IMR-90 (cell line): Measurements from ENCODE around the gene CAMTA1. TPM values are rescaled to one million over a fixed set of nuclear protein-coding genes. Genes with fewer than 3 reads are reported as not detected.

Experiments
- ATAC-seq: fragments of 200-7000 bp; cut with Tn5 transposase; 2 replicates; pipeline ENCODE4 v1.9.1; 2020; ENCODE audit warnings: low read depth, mild to moderate bottlenecking, moderate library complexity
- BruUV-seq: library from RNA; stranded (reverse); fragments of 400-500 nt; replicated peaks from 2 replicates; lab custom pipeline; 2021; lab: Mats Ljungman, UMichigan
- CTCF ChIA-PET: fragments of 300-600 bp; formaldehyde crosslinking; extraction: SDS; loops from one replicate; lab custom pipeline; 2021; ENCODE audit warnings: antibody characterized with exemption; lab: Yijun Ruan, JAX
- POLR2A ChIA-PET: fragments of 300-600 bp; sonication (Branson Sonifier 250); formaldehyde crosslinking; loops from one replicate; lab custom pipeline; 2022; ENCODE audit warnings: antibody characterized with exemption; ENCODE audit not compliant: unreplicated experiment; lab: Charles Lee
- DNase-seq: peaks from one replicate; pipeline ENCODE4 v3.0.0; 2013
- H2AFZ ChIP-seq: replicated peaks from 2 replicates; pipeline ENCODE3; 2013; ENCODE audit warnings: low read length, mild to moderate bottlenecking; ENCODE audit not compliant: poor library complexity
- H2AK5ac ChIP-seq: 2 replicates; pipeline ENCODE4 v1.6.1; 2013; ENCODE audit warnings: low read depth, low read length, inconsistent platforms
- H2AK9ac ChIP-seq: replicated peaks from 2 replicates; pipeline ENCODE3; 2013; ENCODE audit warnings: mild to moderate bottlenecking, low read depth, low read length, moderate library complexity; ENCODE audit not compliant: poor library complexity
- H2BK120ac ChIP-seq: 2 replicates; pipeline ENCODE4 v1.6.1; 2013; ENCODE audit warnings: low read depth, low read length, inconsistent platforms
- H2BK15ac ChIP-seq: 3 replicates; pipeline ENCODE4 v1.6.1; 2013; ENCODE audit warnings: low read depth, low read length, inconsistent platforms
- H2BK20ac ChIP-seq: 2 replicates; pipeline ENCODE4 v1.6.1; 2013; ENCODE audit warnings: low read depth, mild to moderate bottlenecking, inconsistent platforms, low read length, moderate library complexity
- H2BK5ac ChIP-seq: 2 replicates; pipeline ENCODE4 v1.6.1; 2013; ENCODE audit warnings: mild to moderate bottlenecking, low read depth, low read length, inconsistent platforms; ENCODE audit not compliant: poor library complexity, severe bottlenecking
- H3K14ac ChIP-seq: replicated peaks from 2 replicates; pipeline ENCODE4 v1.6.1; 2013; ENCODE audit warnings: low read depth, low read length, inconsistent platforms
- H3K18ac ChIP-seq: 2 replicates; pipeline ENCODE4 v1.6.1; 2013; ENCODE audit warnings: low read depth, low read length, control low read depth
- H3K23ac ChIP-seq: 2 replicates; pipeline ENCODE4 v1.6.1; 2013; ENCODE audit warnings: low read depth, low read length, inconsistent platforms
- H3K27ac ChIP-seq: 2 replicates; pipeline ENCODE4 v1.5.1; 2013; ENCODE audit warnings: mild to moderate bottlenecking, control low read depth, low read length; ENCODE audit not compliant: insufficient read depth
- H3K27me3 ChIP-seq: 2 replicates; pipeline ENCODE4 v1.6.1; 2013; ENCODE audit warnings: low read length; ENCODE audit not compliant: control insufficient read depth, insufficient read depth
- H3K36me3 ChIP-seq: 2 replicates; pipeline ENCODE4 v1.6.1; 2013; ENCODE audit warnings: low read length, mixed read lengths; ENCODE audit not compliant: control insufficient read depth, insufficient read depth
- H3K4ac ChIP-seq: 2 replicates; pipeline ENCODE4 v1.6.1; 2013; ENCODE audit warnings: low read depth, low read length, inconsistent platforms
- H3K4me1 ChIP-seq: 2 replicates; pipeline ENCODE4 v1.6.1; 2013; ENCODE audit warnings: low read length, mixed read lengths; ENCODE audit not compliant: control insufficient read depth, insufficient read depth
- H3K4me2 ChIP-seq: 2 replicates; pipeline ENCODE4 v1.6.1; 2013; ENCODE audit warnings: low read depth, mild to moderate bottlenecking, control low read depth, low read length, moderate library complexity
- H3K4me3 ChIP-seq: 2 replicates; pipeline ENCODE4 v1.5.1; 2013; ENCODE audit warnings: low read depth, mild to moderate bottlenecking, control low read depth, low read length, moderate library complexity; ENCODE audit not compliant: insufficient read depth
- H3K56ac ChIP-seq: 2 replicates; pipeline ENCODE4 v1.6.1; 2013; ENCODE audit warnings: low read length, inconsistent platforms; ENCODE audit not compliant: insufficient read depth; ENCODE audit errors: extremely low read depth
- H3K79me1 ChIP-seq, 2 experiments: 2 replicates each; pipeline ENCODE4 v1.6.1; 2013; ENCODE audit warnings: low read length in 2 of 2, inconsistent platforms in 1 of 2, low read depth in 1 of 2
- H3K9ac ChIP-seq: 2 replicates; pipeline ENCODE4 v1.6.1; 2013; ENCODE audit warnings: low read depth, low read length, control low read depth
- H3K9me1 ChIP-seq: 2 replicates; pipeline ENCODE4 v1.6.1; 2013; ENCODE audit warnings: low read length, inconsistent platforms; ENCODE audit not compliant: insufficient read depth
- H3K9me3 ChIP-seq: 2 replicates; pipeline ENCODE4 v1.6.1; 2013; ENCODE audit warnings: low read length; ENCODE audit not compliant: control insufficient read depth, insufficient read depth
- H4K20me1 ChIP-seq: 2 replicates; pipeline ENCODE4 v1.6.1; 2013; ENCODE audit warnings: low read length, inconsistent platforms; ENCODE audit not compliant: insufficient read depth
- H4K5ac ChIP-seq: 2 replicates; pipeline ENCODE4 v1.6.1; 2013; ENCODE audit warnings: mild to moderate bottlenecking, low read depth, low read length, control low read depth
- H4K8ac ChIP-seq, 2 experiments: 2 replicates each; pipeline ENCODE4 v1.6.1; 2013; ENCODE audit warnings: low read depth in 2 of 2, low read length in 2 of 2, control low read depth in 1 of 2, inconsistent platforms in 1 of 2
- H4K91ac ChIP-seq: 2 replicates; pipeline ENCODE4 v1.6.1; 2013; ENCODE audit warnings: low read depth, low read length, inconsistent platforms; ENCODE audit not compliant: insufficient read depth
- CEBPB ChIP-seq: IDR thresholded peaks from 2 replicates; pipeline ENCODE4 v1.6.1; 2012; ENCODE audit warnings: low read depth, low read length, improper control_type of control experiment
- ELK1 ChIP-seq: fragments of 150-350 bp; IDR thresholded peaks from 2 replicates; pipeline ENCODE4 v1.6.1; 2016; ENCODE audit warnings: low read depth, mild to moderate bottlenecking, low read length, moderate library complexity, borderline replicate concordance
- FOS ChIP-seq: fragments of 150-350 bp; IDR thresholded peaks from 2 replicates; pipeline ENCODE4 v1.6.1; 2016; ENCODE audit warnings: low read depth, low read length
- MAFK ChIP-seq: IDR thresholded peaks from 2 replicates; pipeline ENCODE4 v1.6.1; 2012; ENCODE audit warnings: low read depth, low read length, improper control_type of control experiment
- MAZ ChIP-seq: IDR thresholded peaks from 2 replicates; pipeline ENCODE4 v1.6.1; 2012; ENCODE audit warnings: low read depth, mild to moderate bottlenecking, low read length, improper control_type of control experiment, moderate library complexity, borderline replicate concordance
- NFE2L2 ChIP-seq: fragments of 150-350 bp; IDR thresholded peaks from 2 replicates; pipeline ENCODE4 v1.6.1; 2016; ENCODE audit warnings: low read depth, mild to moderate bottlenecking, low read length
- RAD21 ChIP-seq: IDR thresholded peaks from 2 replicates; pipeline ENCODE4 v1.6.1; 2012; ENCODE audit warnings: low read length, improper control_type of control experiment
- WGBS, 2 experiments: methylation state at CpG; one replicate each; pipeline versions ENCODE4 v1.1.5 to v1.1.7; 2013; ENCODE audit warnings: missing lambda C conversion rate in 2 of 2; ENCODE audit not compliant: insufficient read length in 1 of 2; ENCODE audit errors: extremely low coverage in 2 of 2; 5-methylcytosine and 5-hydroxymethylcytosine counted together
- dilution Hi-C: fragments of 300-500 bp; cut with HindIII; formaldehyde crosslinking; loops from one replicate; pipeline ENCODE4 v1.14.3; 2018; ENCODE audit warnings: low sequenced_read_pairs; ENCODE audit not compliant: unreplicated experiment
- in situ Hi-C: fragments of 300-500 bp; cut with MboI; formaldehyde crosslinking; loops from 3 replicates; pipeline ENCODE4 v1.14.3; 2019; ENCODE audit warnings: low sequenced_read_pairs, inconsistent platforms, mixed read lengths
- intact Hi-C: fragments of 100-400 bp; cut with micrococcal nuclease; formaldehyde crosslinking; loops from 2 replicates; pipeline ENCODE4 v1.10.0; 2022
- polyA plus RNA-seq, 3 experiments: library from polyadenylated mRNA; depleted of rRNA; stranded (reverse); fragments of >200 nt; gene quantifications; 2 replicates each; pipeline ENCODE4 v1.2.3, GENCODE V29; 2012; ENCODE audit warnings: low replicate concordance in 1 of 3
- total RNA-seq: library from RNA; depleted of rRNA; stranded (reverse); fragments of >200 nt; gene quantifications from 2 replicates; pipeline ENCODE4 v1.2.3, GENCODE V29; 2012

CAMTA1 gene
- total and polyA plus RNA-seq, 2 of the 4 experiments (the other 2 are of a cell fraction), result 35.5 to 74.3 TPM

- Histone ChIP-seq H4K8ac (no peak overlapping the region), H3K14ac (no peak overlapping the region), H3K79me1 (no peaks in the 10 kb centered on the region), H3K4me2 (no peak overlapping the region), H3K4ac (no peak overlapping the region), H4K20me1 (no peaks in the 10 kb centered on the region), H3K23ac (no peak overlapping the region), H2AK9ac (no peak overlapping the region), H4K91ac (no peak overlapping the region), H3K27me3 (peaks cover 60% of the 10 kb centered on the region), H3K27ac (no peak overlapping the region), H3K56ac (no peak overlapping the region), H2BK20ac (no peak overlapping the region), H3K9me1 (no peaks in the 10 kb centered on the region), H3K18ac (no peak overlapping the region), H3K4me1 (no peaks in the 10 kb centered on the region), H2BK5ac (no peak overlapping the region), H3K9ac (no peak overlapping the region), H3K36me3 (no peaks in the 10 kb centered on the region), H2BK15ac (no peak overlapping the region), H2BK120ac (no peak overlapping the region), H4K5ac (no peak overlapping the region), H2AFZ (no peak overlapping the region), H2AK5ac (no peak overlapping the region), H3K4me3 (no peak overlapping the region), H3K9me3 (no peaks in the 10 kb centered on the region; the same call in 1 of the 2 replicates)
- in situ Hi-C loops (no loop called here), dilution Hi-C loops (no loop called here), intact Hi-C loops (no loop called here)
- no peak for TF ChIP-seq MAFK
- TF ChIP-seq RAD21, result no peak
- TF ChIP-seq ELK1, result no peak
- TF ChIP-seq CEBPB, result no peak
- no peak for TF ChIP-seq MAZ
- no peak for TF ChIP-seq FOS
- TF ChIP-seq NFE2L2, result no peak
- DNase-seq (no peak), ATAC-seq (no peak)
- POLR2A ChIA-PET, result no interaction called here
- CTCF ChIA-PET, result no interaction called here
- no TSS peak for BruUV-seq
- WGBS, 2 experiments, result 69% methylated on average over 5 of the region's 12 CpGs; no CpG with 5 or more reads in 1 of the 2 experiments
Measured at GRCh38 chr1:7095343-7095964, 310.2 kb downstream of the CAMTA1 start.
